ENCODE measurements around the gene METTL8. TPM values are rescaled to one million over a fixed set of nuclear protein-coding genes. Genes with fewer than 3 reads are reported as not detected.

The METTL8 gene
- total and polyA plus RNA-seq, 2 experiments from 2014 or later: 60.9 to 64.3 TPM

GRCh38 chr2:171389780-171390179 is 44.0 kb downstream of the METTL8 start:
- Histone ChIP-seq H3K27ac (ENCODE audit: low read depth) (no peak overlapping the region), H3K4me2 (no peak overlapping the region), H2AFZ (no peak overlapping the region), H3K4me3 (no peak overlapping the region), H3K4me1 (ENCODE audit: insufficient read depth) (peaks cover 57% of the 10 kb centered on the region), H3F3A (replicated peaks; ENCODE audit: low read depth) (peaks cover 11% of the 10 kb centered on the region), H3K27me3 (ENCODE audit: insufficient read depth) (no peaks in the 10 kb centered on the region), H4K20me1 (replicated peaks; ENCODE audit: insufficient read depth) (no peaks in the 10 kb centered on the region), H3K36me3 (ENCODE audit: insufficient read depth) (no peaks in the 10 kb centered on the region), H3K9me2 (ENCODE audit: insufficient read depth) (no peaks in the 10 kb centered on the region), H3K79me2 (replicated peaks; ENCODE audit: insufficient read depth) (peaks cover 21% of the 10 kb centered on the region)
- no peak for ATAC-seq
- H3K9me3 Mint-ChIP-seq: no peaks in the 10 kb centered on the region
- H3K4me3 Mint-ChIP-seq: no peak overlapping the region
- peaks cover 6% of the 10 kb centered on the region for H3K27me3 Mint-ChIP-seq (ENCODE audit: insufficient read depth, low read depth, poor library complexity)
- H3K4me1 Mint-ChIP-seq: peaks cover 56% of the 10 kb centered on the region
- DNase-seq (ENCODE audit: low spot score): no peak
- no peak overlapping the region for H3K27ac Mint-ChIP-seq
- TF ChIP-seq ZNF331 (CRISPR knock-in tag; IDR thresholded peaks at IDR 0.05; ENCODE audit: low read depth) (no peak), EZH2 (IDR thresholded peaks at IDR 0.05; ENCODE audit: low read depth, unreplicated experiment) (no peak), STAT1 (IDR thresholded peaks at IDR 0.05; ENCODE audit: unreplicated experiment) (no peak), ETS1 (IDR thresholded peaks at IDR 0.05) (no peak), JUNB (IDR thresholded peaks at IDR 0.05; ENCODE audit: unreplicated experiment) (no peak), CREB1 (CRISPR knock-in tag; IDR thresholded peaks at IDR 0.05; ENCODE audit: low read depth) (no peak), EZH2phosphoT487 (IDR thresholded peaks at IDR 0.05; ENCODE audit: unreplicated experiment) (no peak)
- H3K36me3 Mint-ChIP-seq (ENCODE audit: low read depth): no peaks in the 10 kb centered on the region; the same call in 2 of the 3 replicates

- Mint-ChIP-seq H3K27me3 (ENCODE audit: insufficient read depth, low read depth, poor library complexity) (peaks cover 6% of the 10 kb centered on the region), H3K36me3 (ENCODE audit: low read depth) (no peaks in the 10 kb centered on the region; the same call in 1 of the 3 replicates), H3K9me3 (no peaks in the 10 kb centered on the region), H3K27ac (no peak overlapping the region), H3K4me1 (peaks cover 54% of the 10 kb centered on the region), H3K4me3 (no peak overlapping the region)
- H3K9me2 ChIP-seq (ENCODE audit: insufficient read depth): no peaks in the 10 kb centered on the region
- H3K4me1 ChIP-seq (ENCODE audit: insufficient read depth): peaks cover 57% of the 10 kb centered on the region
- peaks cover 11% of the 10 kb centered on the region for H3F3A ChIP-seq (replicated peaks; ENCODE audit: low read depth)
- no peaks in the 10 kb centered on the region for H3K36me3 ChIP-seq (ENCODE audit: insufficient read depth)
- no peak overlapping the region for H3K27ac ChIP-seq (ENCODE audit: low read depth)
- no peak for ATAC-seq
- peaks cover 24% of the 10 kb centered on the region for H3K79me2 ChIP-seq (replicated peaks; ENCODE audit: insufficient read depth)
- no peak overlapping the region for H2AFZ ChIP-seq
- DNase-seq (ENCODE audit: low spot score): no peak
- no peaks in the 10 kb centered on the region for H3K27me3 ChIP-seq (ENCODE audit: insufficient read depth)
- H3K4me3 ChIP-seq: no peak overlapping the region
- H4K20me1 ChIP-seq (replicated peaks; ENCODE audit: insufficient read depth): no peaks in the 10 kb centered on the region
- H3K4me2 ChIP-seq: no peak overlapping the region
- no peak for TF ChIP-seq ETS1 (IDR thresholded peaks at IDR 0.05)
- no peak for TF ChIP-seq ZNF462 (CRISPR knock-in tag; IDR thresholded peaks at IDR 0.05)
- no peak for TF ChIP-seq POLR2AphosphoS5 (IDR thresholded peaks at IDR 0.05; ENCODE audit: low read depth)
- TF ChIP-seq STAT1 (IDR thresholded peaks at IDR 0.05; ENCODE audit: unreplicated experiment): no peak
- no peak for TF ChIP-seq ZNF331 (CRISPR knock-in tag; IDR thresholded peaks at IDR 0.05; ENCODE audit: low read depth)
- TF ChIP-seq JUNB (IDR thresholded peaks at IDR 0.05; ENCODE audit: unreplicated experiment): no peak
- no peak for TF ChIP-seq REST (IDR thresholded peaks at IDR 0.05; ENCODE audit: unreplicated experiment)
Measured at GRCh38 chr2:171389325-171389724, 44.5 kb downstream of the METTL8 start.
